DND-41 (cell line): ENCODE data around the gene POC1A.

Experiments used
- ATAC-seq: fragments of 200-7000 bp; cut with Tn5 transposase; 3 replicates; pipeline ENCODE4 v1.9.1; 2021; ENCODE audit warnings: low read depth; ENCODE audit not compliant: insufficient read depth
- DNase-seq: peaks from one replicate; pipeline ENCODE4 v3.0.0-alpha.2; 2020
- H2AFZ ChIP-seq: 2 replicates; pipeline ENCODE4 v1.6.0; 2012; ENCODE audit warnings: low read depth, low read length
- H3K27ac ChIP-seq: 2 replicates; pipeline ENCODE4 v1.5.1; 2012; ENCODE audit warnings: low read length, inconsistent platforms
- H3K27me3 ChIP-seq: fragments of 200-600 bp; sonication (generic); 2 replicates; pipeline ENCODE4 v1.6.0; 2012; ENCODE audit warnings: low read length, mild to moderate bottlenecking, inconsistent platforms; ENCODE audit not compliant: insufficient read depth, poor library complexity
- H3K36me3 ChIP-seq: 2 replicates; pipeline ENCODE4 v1.5.1; 2012; ENCODE audit warnings: low read length, inconsistent platforms; ENCODE audit not compliant: insufficient read depth
- H3K4me1 ChIP-seq: 2 replicates; pipeline ENCODE4 v1.5.1; 2012; ENCODE audit warnings: mild to moderate bottlenecking, low read length; ENCODE audit not compliant: insufficient read depth
- H3K4me2 ChIP-seq: 2 replicates; pipeline ENCODE4 v1.6.0; 2012; ENCODE audit warnings: mild to moderate bottlenecking, moderate library complexity, low read length, inconsistent platforms; ENCODE audit not compliant: insufficient read depth
- H3K4me3 ChIP-seq, 2 experiments: fragments of 200-600 bp in 1 of 2; shearing (Covaris generic) in 1 of 2; 2 replicates each; pipeline ENCODE4 v1.5.1; 2012 to 2016; ENCODE audit warnings: inconsistent platforms in 2 of 2, low read length in 2 of 2, mild to moderate bottlenecking in 2 of 2, low read depth in 1 of 2, moderate library complexity in 1 of 2
- H3K79me2 ChIP-seq: 2 replicates; pipeline ENCODE4 v1.6.0; 2012; ENCODE audit warnings: low read length, inconsistent platforms; ENCODE audit not compliant: insufficient read depth
- H3K9ac ChIP-seq: 2 replicates; pipeline ENCODE4 v1.6.0; 2012; ENCODE audit warnings: low read depth, mild to moderate bottlenecking, inconsistent platforms, low read length, moderate library complexity
- H3K9me3 ChIP-seq: 2 replicates; pipeline ENCODE4 v1.5.1; 2012; ENCODE audit warnings: low read length, moderate library complexity, mild to moderate bottlenecking, inconsistent platforms; ENCODE audit not compliant: insufficient read depth, severe bottlenecking
- H4K20me1 ChIP-seq: 2 replicates; pipeline ENCODE4 v1.6.0; 2012; ENCODE audit warnings: low read length; ENCODE audit not compliant: insufficient read depth
- CTCF ChIP-seq: IDR thresholded peaks from 2 replicates; pipeline ENCODE4 v1.5.1; 2012; ENCODE audit warnings: borderline replicate concordance, low read length, moderate library complexity, mild to moderate bottlenecking; ENCODE audit not compliant: poor library complexity, severe bottlenecking; ENCODE audit errors: extremely low read depth
- EZH2 ChIP-seq: IDR thresholded peaks from 3 replicates; pipeline ENCODE4 v1.6.1; 2012; ENCODE audit warnings: borderline replicate concordance, low read depth, mild to moderate bottlenecking, moderate library complexity, low read length, inconsistent platforms; ENCODE audit not compliant: severe bottlenecking

Gene POC1A

GRCh38 chr3:52052831-52053306 lies 101.4 kb downstream of the POC1A start:
- Histone ChIP-seq H3K79me2 (peaks cover 32% of the 10 kb centered on the region), H3K27ac (no peak overlapping the region), H2AFZ (no peak overlapping the region), H4K20me1 (peaks cover 55% of the 10 kb centered on the region), H3K36me3 (peaks cover 61% of the 10 kb centered on the region), H3K4me3 (no peak overlapping the region), H3K4me2 (peak overlapping the region; percentile 98; the same call in 1 of the 2 replicates), H3K4me1 (peaks cover 48% of the 10 kb centered on the region), H3K9me3 (no peaks in the 10 kb centered on the region), H3K9ac (no peak overlapping the region), H3K27me3 (no peaks in the 10 kb centered on the region)
- DNase-seq = no peak
- no peak for TF ChIP-seq CTCF
- no peak for TF ChIP-seq EZH2
- ATAC-seq = no peak

- peaks cover 27% of the 10 kb centered on the region for H3K79me2 ChIP-seq
- H4K20me1 ChIP-seq = peaks cover 55% of the 10 kb centered on the region
- no peak overlapping the region for H3K9ac ChIP-seq
Observed at GRCh38 chr3:52051444-52051843, 102.8 kb downstream of the POC1A start.

GRCh38 chr3:52050571-52050970 lies 103.7 kb downstream of the POC1A start:
- Histone ChIP-seq H3K27me3 (no peaks in the 10 kb centered on the region), H3K79me2 (peaks cover 23% of the 10 kb centered on the region), H3K27ac (no peak overlapping the region), H3K4me3 (no peak overlapping the region), H2AFZ (no peak overlapping the region), H3K36me3 (peaks cover 61% of the 10 kb centered on the region), H3K4me2 (no peak overlapping the region), H3K4me1 (peaks cover 33% of the 10 kb centered on the region), H3K9ac (no peak overlapping the region), H4K20me1 (peaks cover 51% of the 10 kb centered on the region), H3K9me3 (no peaks in the 10 kb centered on the region)
- ATAC-seq (no peak), DNase-seq (no peak)
- no peak for TF ChIP-seq CTCF
- TF ChIP-seq EZH2 = no peak

More at GRCh38 chr3:52051444-52051843, 102.8 kb downstream of the POC1A start:
- Histone ChIP-seq H3K4me1 (peaks cover 36% of the 10 kb centered on the region), H3K36me3 (peaks cover 61% of the 10 kb centered on the region), H3K4me2 (no peak overlapping the region), H3K27ac (no peak overlapping the region), H3K9me3 (no peaks in the 10 kb centered on the region), H3K4me3 (no peak overlapping the region), H3K27me3 (no peaks in the 10 kb centered on the region), H2AFZ (no peak overlapping the region)
- DNase-seq (no peak), ATAC-seq (no peak)
- TF ChIP-seq CTCF = no peak
- TF ChIP-seq EZH2 = no peak
